ENCODE measurements around the gene VAV2.

Gene VAV2

GRCh38 chr9:133942206-133942975, 49.7 kb downstream of the VAV2 start:
- DNase-seq, result no peak
- no peaks in the 10 kb centered on the region for H3K4me1 Mint-ChIP-seq (ENCODE audit: low read depth)
- H3K27me3 Mint-ChIP-seq, result no peaks in the 10 kb centered on the region
- H3K4me3 Mint-ChIP-seq, result no peak overlapping the region
- no peaks in the 10 kb centered on the region for H3K9me3 Mint-ChIP-seq
- H3K36me3 Mint-ChIP-seq (ENCODE audit: low read depth), result no peaks in the 10 kb centered on the region
- H3K27ac Mint-ChIP-seq, result no peak overlapping the region

- no peak overlapping the region for H3K4me3 Mint-ChIP-seq
- no peaks in the 10 kb centered on the region for H3K4me1 Mint-ChIP-seq (ENCODE audit: low read depth)
- no peak for DNase-seq
- no peak overlapping the region for H3K27ac Mint-ChIP-seq
- H3K9me3 Mint-ChIP-seq, result no peaks in the 10 kb centered on the region
- no peaks in the 10 kb centered on the region for H3K36me3 Mint-ChIP-seq (ENCODE audit: low read depth)
- H3K27me3 Mint-ChIP-seq, result no peaks in the 10 kb centered on the region
Observed at GRCh38 chr9:133939845-133940244, 52.3 kb downstream of the VAV2 start.

GRCh38 chr9:133939171-133939785, 52.8 kb downstream of the VAV2 start:
- no peaks in the 10 kb centered on the region for H3K36me3 Mint-ChIP-seq (ENCODE audit: low read depth)
- H3K27me3 Mint-ChIP-seq, result no peaks in the 10 kb centered on the region
- no peak overlapping the region for H3K27ac Mint-ChIP-seq
- no peaks in the 10 kb centered on the region for H3K9me3 Mint-ChIP-seq
- DNase-seq, result no peak
- H3K4me1 Mint-ChIP-seq (ENCODE audit: low read depth), result no peaks in the 10 kb centered on the region
- no peak overlapping the region for H3K4me3 Mint-ChIP-seq

GRCh38 chr9:133938753-133939152, 53.4 kb downstream of the VAV2 start:
- Mint-ChIP-seq H3K9me3 (no peaks in the 10 kb centered on the region), H3K27ac (no peak overlapping the region), H3K27me3 (no peaks in the 10 kb centered on the region), H3K4me3 (no peak overlapping the region), H3K4me1 (ENCODE audit: low read depth) (no peaks in the 10 kb centered on the region), H3K36me3 (ENCODE audit: low read depth) (no peaks in the 10 kb centered on the region)
- DNase-seq, result no peak

GRCh38 chr9:133938086-133938485, 54.0 kb downstream of the VAV2 start:
- no peak overlapping the region for H3K4me3 Mint-ChIP-seq
- no peak for DNase-seq
- no peak overlapping the region for H3K27ac Mint-ChIP-seq
- no peaks in the 10 kb centered on the region for H3K36me3 Mint-ChIP-seq (ENCODE audit: low read depth)
- no peaks in the 10 kb centered on the region for H3K4me1 Mint-ChIP-seq (ENCODE audit: low read depth)
- H3K27me3 Mint-ChIP-seq, result no peaks in the 10 kb centered on the region
- H3K9me3 Mint-ChIP-seq, result no peaks in the 10 kb centered on the region

GRCh38 chr9:133937120-133937519, 55.0 kb downstream of the VAV2 start:
- Mint-ChIP-seq H3K4me3 (no peak overlapping the region), H3K27me3 (no peaks in the 10 kb centered on the region), H3K36me3 (ENCODE audit: low read depth) (no peaks in the 10 kb centered on the region), H3K9me3 (no peaks in the 10 kb centered on the region), H3K4me1 (ENCODE audit: low read depth) (no peaks in the 10 kb centered on the region), H3K27ac (no peak overlapping the region)
- no peak for DNase-seq

GRCh38 chr9:133935328-133936005, 56.7 kb downstream of the VAV2 start:
- Mint-ChIP-seq H3K27ac (no peak overlapping the region), H3K9me3 (no peaks in the 10 kb centered on the region), H3K36me3 (ENCODE audit: low read depth) (no peaks in the 10 kb centered on the region), H3K27me3 (no peaks in the 10 kb centered on the region), H3K4me1 (ENCODE audit: low read depth) (no peaks in the 10 kb centered on the region), H3K4me3 (no peak overlapping the region)
- DNase-seq, result no peak

- H3K9me3 Mint-ChIP-seq, result no peaks in the 10 kb centered on the region
- DNase-seq, result no peak
- no peaks in the 10 kb centered on the region for H3K27me3 Mint-ChIP-seq
- H3K4me1 Mint-ChIP-seq (ENCODE audit: low read depth), result no peaks in the 10 kb centered on the region
- H3K36me3 Mint-ChIP-seq (ENCODE audit: low read depth), result no peaks in the 10 kb centered on the region
- no peak overlapping the region for H3K27ac Mint-ChIP-seq
- H3K4me3 Mint-ChIP-seq, result no peak overlapping the region
Observed at GRCh38 chr9:133934482-133935232, 57.5 kb downstream of the VAV2 start.

- H3K27me3 Mint-ChIP-seq, result no peaks in the 10 kb centered on the region
- no peak for DNase-seq
- H3K9me3 Mint-ChIP-seq, result no peaks in the 10 kb centered on the region
- H3K4me1 Mint-ChIP-seq (ENCODE audit: low read depth), result no peaks in the 10 kb centered on the region
- H3K36me3 Mint-ChIP-seq (ENCODE audit: low read depth), result no peaks in the 10 kb centered on the region
- no peak overlapping the region for H3K27ac Mint-ChIP-seq
- H3K4me3 Mint-ChIP-seq, result no peak overlapping the region
Observed at GRCh38 chr9:133933426-133934026, 58.6 kb downstream of the VAV2 start.

GRCh38 chr9:133932633-133933032, 59.5 kb downstream of the VAV2 start:
- Mint-ChIP-seq H3K9me3 (no peaks in the 10 kb centered on the region), H3K36me3 (ENCODE audit: low read depth) (no peaks in the 10 kb centered on the region), H3K27me3 (no peaks in the 10 kb centered on the region), H3K4me1 (ENCODE audit: low read depth) (no peaks in the 10 kb centered on the region), H3K27ac (no peak overlapping the region), H3K4me3 (no peak overlapping the region)
- no peak for DNase-seq

- Mint-ChIP-seq H3K36me3 (ENCODE audit: low read depth) (no peaks in the 10 kb centered on the region), H3K27ac (no peak overlapping the region), H3K9me3 (no peaks in the 10 kb centered on the region), H3K4me1 (ENCODE audit: low read depth) (no peaks in the 10 kb centered on the region), H3K27me3 (no peaks in the 10 kb centered on the region), H3K4me3 (no peak overlapping the region)
- DNase-seq, result no peak
Observed at GRCh38 chr9:133932181-133932580, 59.9 kb downstream of the VAV2 start.

- Mint-ChIP-seq H3K27me3 (no peaks in the 10 kb centered on the region), H3K36me3 (ENCODE audit: low read depth) (no peaks in the 10 kb centered on the region), H3K4me3 (no peak overlapping the region), H3K4me1 (ENCODE audit: low read depth) (no peaks in the 10 kb centered on the region), H3K27ac (no peak overlapping the region), H3K9me3 (no peaks in the 10 kb centered on the region)
- DNase-seq, result no peak
Observed at GRCh38 chr9:133930682-133931485, 61.2 kb downstream of the VAV2 start.

- no peak overlapping the region for H3K27ac Mint-ChIP-seq
- no peaks in the 10 kb centered on the region for H3K9me3 Mint-ChIP-seq
- H3K4me3 Mint-ChIP-seq, result no peak overlapping the region
- H3K27me3 Mint-ChIP-seq, result no peaks in the 10 kb centered on the region
- H3K36me3 Mint-ChIP-seq (ENCODE audit: low read depth), result no peaks in the 10 kb centered on the region
- H3K4me1 Mint-ChIP-seq (ENCODE audit: low read depth), result no peaks in the 10 kb centered on the region
- DNase-seq, result no peak
Observed at GRCh38 chr9:133930046-133930681, 62.0 kb downstream of the VAV2 start.

Measured in activated T-cell treated with anti-CD3 and anti-CD28 coated beads, Interleukin-2, amount 50 U/mL, for 24 hours (primary cell).